Gastroesophageal sphincter (tissue), 3 donors: ENCODE data around the gene ENOX1.

Experiments
- EP300 ChIP-seq: sonication (generic); formaldehyde crosslinking; IDR thresholded peaks from one replicate; pipeline ENCODE4 v1.6.1; 2017; ENCODE audit warnings: antibody characterized with exemption, mild to moderate bottlenecking
- POLR2AphosphoS5 ChIP-seq: sonication (generic); formaldehyde crosslinking; IDR thresholded peaks from one replicate; pipeline ENCODE4 v1.6.1; 2017; ENCODE audit warnings: antibody characterized with exemption
- TF ChIP-seq, protein P1 (sequence below), 4 experiments: fragments of 200-600 bp in 2 of 4; fragments of 450-650 bp in 2 of 4; sonication (generic) in 1 of 4; IDR thresholded peaks; one replicate each; pipeline ENCODE4 v1.5.1; 2017 to 2019; ENCODE audit warnings: antibody characterized with exemption in 4 of 4, mild to moderate bottlenecking in 2 of 4, moderate library complexity in 2 of 4

DNA sequence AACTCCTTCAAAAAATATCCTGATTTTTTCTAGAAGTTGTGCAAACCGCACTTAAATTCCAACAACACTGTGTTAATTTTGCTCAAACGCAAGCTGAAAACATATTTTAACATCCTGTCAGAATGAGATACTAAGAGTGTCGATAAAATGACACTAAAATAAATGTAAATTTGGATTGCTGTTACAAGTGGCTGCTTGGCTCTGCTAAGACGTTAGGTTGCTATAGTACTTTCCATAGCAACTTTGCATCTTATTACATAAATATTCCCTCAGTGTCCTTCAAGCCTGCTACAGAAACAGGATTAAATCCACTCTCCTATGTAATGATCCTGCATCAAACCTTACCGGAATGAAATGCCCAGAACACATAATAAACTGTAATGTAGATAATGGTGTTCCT lies 471.2 kb downstream of the ENOX1 start:
- TF ChIP-seq, protein P1, sequence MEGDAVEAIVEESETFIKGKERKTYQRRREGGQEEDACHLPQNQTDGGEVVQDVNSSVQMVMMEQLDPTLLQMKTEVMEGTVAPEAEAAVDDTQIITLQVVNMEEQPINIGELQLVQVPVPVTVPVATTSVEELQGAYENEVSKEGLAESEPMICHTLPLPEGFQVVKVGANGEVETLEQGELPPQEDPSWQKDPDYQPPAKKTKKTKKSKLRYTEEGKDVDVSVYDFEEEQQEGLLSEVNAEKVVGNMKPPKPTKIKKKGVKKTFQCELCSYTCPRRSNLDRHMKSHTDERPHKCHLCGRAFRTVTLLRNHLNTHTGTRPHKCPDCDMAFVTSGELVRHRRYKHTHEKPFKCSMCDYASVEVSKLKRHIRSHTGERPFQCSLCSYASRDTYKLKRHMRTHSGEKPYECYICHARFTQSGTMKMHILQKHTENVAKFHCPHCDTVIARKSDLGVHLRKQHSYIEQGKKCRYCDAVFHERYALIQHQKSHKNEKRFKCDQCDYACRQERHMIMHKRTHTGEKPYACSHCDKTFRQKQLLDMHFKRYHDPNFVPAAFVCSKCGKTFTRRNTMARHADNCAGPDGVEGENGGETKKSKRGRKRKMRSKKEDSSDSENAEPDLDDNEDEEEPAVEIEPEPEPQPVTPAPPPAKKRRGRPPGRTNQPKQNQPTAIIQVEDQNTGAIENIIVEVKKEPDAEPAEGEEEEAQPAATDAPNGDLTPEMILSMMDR (IDR thresholded peaks at IDR 0.05): no peak
- TF ChIP-seq EP300: no peak
- no peak for TF ChIP-seq POLR2AphosphoS5
